GM18498 (cell line): ENCODE data around the gene TULP4.
A peak's percentile ranks its signal among the peaks of the same experiment; 100 is the strongest.

ENCODE experiments used
- ATAC-seq: cut with Tn5 transposase; IDR thresholded peaks from one replicate; pipeline ENCODE4 v1.9.1; 2021; ENCODE audit warnings: mild to moderate bottlenecking, moderate library complexity; ENCODE audit not compliant: unreplicated experiment

Gene TULP4

GRCh38 chr6:158357570-158358216 lies 45.4 kb downstream of the TULP4 start:
- peak; percentile 73 for ATAC-seq

GRCh38 chr6:158358450-158359077 lies 46.3 kb downstream of the TULP4 start:
- no peak for ATAC-seq

- no peak for ATAC-seq
These were observed 48.8 kb downstream of the TULP4 start for GRCh38 chr6:158361068-158361467.

DNA sequence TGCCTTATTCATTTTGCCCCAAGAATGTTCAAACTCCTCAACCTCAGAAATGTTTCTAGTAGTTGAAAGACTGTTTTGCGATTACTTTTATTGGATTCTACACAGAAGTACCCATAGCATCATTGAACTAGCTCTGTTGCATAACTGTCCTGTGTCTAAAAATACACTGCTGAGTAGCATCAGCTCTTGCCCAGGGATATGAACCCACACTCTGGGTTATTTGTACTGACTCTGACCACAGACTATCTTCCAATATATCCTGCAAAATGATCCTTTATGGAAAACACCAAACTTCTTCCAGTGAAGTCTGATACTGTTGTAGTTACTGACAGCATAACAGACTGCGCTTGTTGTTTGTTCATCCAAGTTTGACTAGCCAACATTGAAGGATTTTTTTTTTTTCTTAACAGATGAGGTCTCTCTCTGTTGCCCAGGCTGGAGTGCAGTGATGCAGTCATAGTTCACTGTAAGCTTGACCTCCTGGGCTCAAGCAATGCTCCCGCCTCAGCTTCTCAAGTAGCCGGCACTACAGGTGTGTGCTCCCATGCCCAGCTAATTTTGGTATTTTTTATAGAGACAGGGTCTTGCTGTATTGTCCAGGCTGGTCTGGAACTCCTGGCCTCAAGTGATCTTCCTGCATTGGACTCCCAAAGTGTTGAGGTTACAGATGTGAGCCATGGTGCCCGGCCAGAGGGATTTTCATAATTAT lies 49.9 kb downstream of the TULP4 start:
- ATAC-seq = no peak

DNA sequence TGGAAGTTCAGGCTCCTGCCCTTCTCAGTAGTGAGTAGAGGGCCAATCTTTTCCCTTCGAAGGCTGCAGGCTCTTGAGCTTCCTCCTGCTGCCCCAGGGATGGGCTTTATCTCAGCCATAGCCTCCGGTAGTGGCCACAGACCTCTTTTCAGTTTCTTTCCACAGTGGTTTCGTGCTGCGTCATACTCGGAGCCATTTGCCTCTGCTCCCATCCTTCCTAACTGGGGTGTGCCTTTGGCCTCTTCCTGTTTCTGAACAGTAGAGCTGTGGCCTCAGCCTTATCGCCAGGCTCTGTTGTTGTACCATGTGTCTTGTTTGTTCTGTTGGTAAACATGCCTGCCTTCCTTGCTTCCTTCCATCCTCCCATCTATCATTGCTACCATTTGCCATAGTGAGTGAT lies 54.1 kb downstream of the TULP4 start:
- ATAC-seq = no peak

- no peak for ATAC-seq
These were observed 55.6 kb downstream of the TULP4 start for GRCh38 chr6:158367816-158368215.

DNA sequence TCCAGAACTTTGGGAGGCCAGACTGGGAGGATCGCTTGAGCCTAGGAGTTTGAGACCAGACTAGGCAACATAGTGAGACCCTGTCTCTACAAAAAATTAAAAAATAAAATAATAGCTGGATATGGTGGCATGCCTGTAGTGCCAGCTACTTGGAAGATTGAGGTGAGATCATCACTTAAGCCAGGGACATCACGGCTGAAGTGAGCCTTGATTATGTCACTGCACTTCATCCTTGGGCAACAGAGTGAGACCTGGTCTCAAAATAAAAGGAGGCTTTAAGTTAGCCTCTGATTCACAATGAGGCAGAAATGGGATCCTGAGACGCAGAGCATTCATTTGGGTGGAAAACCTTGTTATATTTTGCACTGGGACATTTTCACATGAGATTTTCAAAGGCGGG lies 57.0 kb downstream of the TULP4 start:
- no peak for ATAC-seq

GRCh38 chr6:158370805-158371204 lies 58.5 kb downstream of the TULP4 start:
- no peak for ATAC-seq

GRCh38 chr6:158371261-158371660 lies 59.0 kb downstream of the TULP4 start:
- no peak for ATAC-seq

DNA sequence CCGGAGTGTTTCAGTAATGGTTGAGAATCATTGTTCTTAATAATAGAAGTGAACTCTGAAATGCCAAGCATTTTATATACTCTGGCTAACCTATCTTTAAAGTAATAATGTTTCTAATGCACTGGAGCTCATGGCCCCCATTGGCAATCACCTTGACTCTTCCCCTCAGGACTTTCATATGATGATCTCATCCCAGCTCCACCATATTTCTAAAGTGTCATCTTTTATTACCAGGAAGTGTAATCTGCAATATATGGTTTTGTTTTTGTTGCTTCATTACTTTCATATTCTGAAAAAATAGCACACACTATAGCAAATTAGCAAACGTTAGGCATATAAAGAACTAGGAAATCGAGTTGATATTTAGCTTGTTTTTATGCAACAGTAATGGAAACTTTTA lies 60.3 kb downstream of the TULP4 start:
- no peak for ATAC-seq

DNA sequence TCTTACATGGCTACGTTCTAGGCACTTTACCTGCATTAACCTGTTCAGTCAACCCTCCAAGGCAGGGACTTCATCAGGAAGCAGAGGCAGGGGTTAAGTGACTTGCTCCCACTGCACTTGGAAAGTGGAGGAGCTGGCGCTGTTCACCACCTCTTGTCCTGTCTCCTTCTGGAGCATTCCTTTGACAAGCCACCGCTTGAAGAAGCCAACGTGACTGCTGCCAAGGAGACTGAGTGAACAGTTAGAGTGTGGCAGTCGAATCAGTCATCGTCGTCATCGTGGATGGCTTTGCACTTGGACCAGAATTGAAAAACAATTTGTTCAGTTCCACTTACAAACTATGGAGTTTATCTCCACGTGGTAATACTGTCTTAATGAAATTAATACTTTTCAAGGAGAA lies 60.9 kb downstream of the TULP4 start:
- no peak for ATAC-seq

DNA sequence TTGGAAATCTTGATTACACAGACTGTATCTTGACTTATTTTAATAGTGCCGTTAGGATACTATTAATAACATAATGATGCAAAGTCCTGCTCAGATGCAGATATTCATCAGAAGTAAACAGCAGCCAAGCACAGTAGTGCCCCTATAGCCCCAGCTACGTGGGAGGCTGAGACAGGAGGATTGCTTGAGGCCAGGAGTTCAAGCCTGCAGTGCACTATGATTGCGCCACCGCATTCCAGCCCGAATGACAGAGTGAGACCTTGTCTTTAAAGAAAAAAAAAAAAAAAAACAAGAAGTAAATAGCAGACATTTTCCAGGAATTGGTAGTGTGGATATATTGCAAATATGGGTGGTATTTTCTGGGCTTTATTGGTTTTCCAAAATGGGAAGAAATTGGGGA lies 61.8 kb downstream of the TULP4 start:
- ATAC-seq = no peak

DNA sequence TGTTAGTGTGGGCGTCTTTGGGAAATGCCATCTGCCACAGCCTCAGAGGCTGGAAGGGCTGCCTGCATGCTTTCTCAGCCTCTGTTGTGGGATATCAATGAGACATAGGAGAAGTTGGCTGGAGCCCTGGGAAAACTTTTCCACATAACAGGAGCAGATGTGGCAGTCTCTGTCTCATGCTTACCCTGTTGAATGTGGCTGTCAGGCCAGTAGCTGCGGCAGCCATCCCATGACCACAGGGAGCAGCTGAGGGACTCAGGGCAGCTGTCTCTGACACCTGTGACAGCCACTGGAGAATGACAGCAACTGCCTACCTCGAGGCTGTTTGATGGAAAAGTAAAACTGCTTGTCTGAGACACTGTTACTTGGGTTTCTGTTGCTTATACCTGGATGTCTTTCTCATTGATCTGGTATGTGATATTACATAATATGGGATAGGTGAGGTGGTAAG lies 64.4 kb downstream of the TULP4 start:
- ATAC-seq = no peak

DNA sequence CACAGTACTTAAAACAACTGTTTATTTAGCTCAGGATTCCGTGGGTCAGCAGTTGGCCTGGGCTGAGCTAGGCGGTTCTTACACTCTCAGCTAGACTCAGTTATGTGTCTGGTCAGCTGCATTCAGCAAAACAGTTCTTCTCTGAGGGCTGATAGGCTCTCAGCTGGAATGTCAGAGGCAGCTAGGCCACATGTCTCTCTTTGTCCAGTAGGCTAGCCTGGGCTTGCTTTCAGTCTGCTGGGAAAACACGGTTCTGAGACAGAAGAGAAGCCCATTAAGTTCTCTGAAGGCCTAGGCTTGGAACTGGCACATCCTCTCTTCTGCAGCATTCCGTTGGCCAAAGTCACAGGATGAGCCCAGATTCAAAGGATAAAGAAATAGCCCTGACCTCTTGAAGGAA lies 65.6 kb downstream of the TULP4 start:
- ATAC-seq = no peak

DNA sequence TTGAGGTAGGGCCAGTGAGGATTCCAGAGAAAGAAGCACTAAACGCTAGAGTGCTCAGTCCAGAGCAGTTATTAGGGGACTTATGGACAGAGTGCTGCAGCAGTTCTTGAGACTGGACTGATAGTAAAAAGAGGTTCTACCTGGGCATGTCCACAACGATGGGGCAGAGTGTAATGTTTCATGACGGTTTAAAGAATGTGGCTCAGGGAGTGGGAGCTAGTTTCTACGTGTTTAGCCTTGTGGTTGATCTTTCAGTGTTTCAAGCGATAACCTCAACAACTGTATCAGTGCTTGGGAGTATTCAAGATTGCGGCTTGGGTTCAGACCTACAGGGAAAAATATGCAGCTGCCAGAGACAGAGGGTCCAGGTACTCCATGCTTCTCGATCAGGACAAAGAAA lies 67.1 kb downstream of the TULP4 start:
- ATAC-seq = no peak

- no peak for ATAC-seq
These were observed 68.9 kb downstream of the TULP4 start for GRCh38 chr6:158381214-158381613.

DNA sequence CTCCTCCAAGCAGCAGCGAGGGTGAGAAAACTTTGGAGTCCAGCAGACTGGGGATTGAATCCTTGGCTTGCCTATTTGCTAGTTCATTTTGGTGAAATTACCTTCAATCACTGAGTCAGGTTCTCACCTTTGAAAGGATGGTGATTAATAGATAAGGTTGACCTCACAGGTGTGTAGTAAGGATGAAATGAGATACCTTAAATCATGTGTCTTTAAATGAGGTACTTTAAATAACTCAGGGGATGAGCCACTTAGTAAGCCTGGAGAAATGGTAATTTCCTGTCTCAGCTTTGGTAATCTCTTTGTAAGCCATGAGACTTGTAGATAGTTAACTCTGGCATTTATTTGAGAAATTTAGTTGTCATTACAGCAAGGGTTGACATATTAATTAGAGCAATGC lies 70.2 kb downstream of the TULP4 start:
- ATAC-seq = no peak

DNA sequence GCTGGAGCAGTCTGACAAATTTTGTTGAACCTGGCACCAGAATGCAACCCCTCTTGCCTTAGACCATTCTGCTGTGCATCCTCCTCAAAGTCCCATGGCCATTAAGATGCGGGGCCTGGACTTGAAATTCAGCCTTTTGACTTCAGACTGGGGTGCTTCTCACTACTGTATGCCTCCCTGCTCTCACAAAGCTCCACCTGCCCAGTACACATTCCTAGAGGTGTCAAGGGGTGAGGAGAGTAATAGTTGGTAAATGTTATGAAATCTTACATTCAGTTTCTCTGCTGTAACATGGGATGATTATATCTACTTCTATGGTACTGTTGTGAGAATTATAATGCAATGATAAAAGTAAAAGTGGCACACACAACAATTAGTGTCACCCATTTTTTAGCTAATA lies 70.8 kb downstream of the TULP4 start:
- ATAC-seq = no peak

DNA sequence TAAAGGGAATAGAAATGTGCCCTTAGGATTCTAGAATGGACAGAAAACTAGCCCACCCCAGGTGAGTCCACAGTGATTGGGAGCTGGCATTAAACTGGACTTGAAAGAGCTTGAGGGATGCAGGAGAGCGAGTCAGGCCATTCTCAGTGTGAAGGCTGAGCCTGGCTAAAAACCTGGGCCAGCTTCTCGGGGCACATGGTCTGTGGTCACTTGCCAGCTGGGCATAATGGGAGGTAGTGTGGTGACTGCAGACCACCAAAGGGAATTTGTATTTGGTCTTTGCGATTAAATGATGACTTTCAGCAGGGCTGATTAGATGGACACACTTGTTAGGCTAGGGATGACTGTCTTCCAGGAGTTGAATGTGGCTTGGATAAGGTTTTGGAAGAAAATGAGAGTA lies 71.3 kb downstream of the TULP4 start:
- ATAC-seq = no peak

GRCh38 chr6:158384671-158385110 lies 72.4 kb downstream of the TULP4 start:
- ATAC-seq = no peak

DNA sequence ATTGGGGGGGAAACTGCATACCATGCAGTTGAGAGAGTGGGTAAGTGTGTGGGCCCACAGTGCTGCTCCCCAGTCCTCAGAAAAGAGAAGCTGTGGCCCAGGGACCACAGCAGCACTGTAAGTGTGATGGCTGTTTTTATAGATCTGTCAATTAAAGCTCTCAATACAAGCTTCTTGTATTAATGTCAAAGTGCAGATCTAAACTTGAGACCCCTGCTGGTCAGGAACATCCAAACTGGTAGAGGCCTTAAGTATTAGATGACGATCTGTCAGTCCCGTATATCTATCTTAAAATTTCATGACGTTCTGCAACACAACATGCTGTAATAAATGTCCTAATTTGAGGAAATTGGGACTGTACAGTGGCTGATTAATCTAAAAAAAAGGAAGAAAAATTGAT lies 74.8 kb downstream of the TULP4 start:
- no peak for ATAC-seq

GRCh38 chr6:158387578-158387977 lies 75.3 kb downstream of the TULP4 start:
- no peak for ATAC-seq
